Measurements from ENCODE around the gene GPR108. TPM values are rescaled to one million over a fixed set of nuclear protein-coding genes. Genes with fewer than 3 reads are reported as not detected.
A peak's percentile ranks its signal among the peaks of the same experiment; 100 is the strongest.

Gene GPR108
- total and polyA plus RNA-seq, 2 of the 13 experiments (the other 11 are each of a cell fraction or from before 2014, with no cell fraction given) = 36.4 to 63.0 TPM

DNA sequence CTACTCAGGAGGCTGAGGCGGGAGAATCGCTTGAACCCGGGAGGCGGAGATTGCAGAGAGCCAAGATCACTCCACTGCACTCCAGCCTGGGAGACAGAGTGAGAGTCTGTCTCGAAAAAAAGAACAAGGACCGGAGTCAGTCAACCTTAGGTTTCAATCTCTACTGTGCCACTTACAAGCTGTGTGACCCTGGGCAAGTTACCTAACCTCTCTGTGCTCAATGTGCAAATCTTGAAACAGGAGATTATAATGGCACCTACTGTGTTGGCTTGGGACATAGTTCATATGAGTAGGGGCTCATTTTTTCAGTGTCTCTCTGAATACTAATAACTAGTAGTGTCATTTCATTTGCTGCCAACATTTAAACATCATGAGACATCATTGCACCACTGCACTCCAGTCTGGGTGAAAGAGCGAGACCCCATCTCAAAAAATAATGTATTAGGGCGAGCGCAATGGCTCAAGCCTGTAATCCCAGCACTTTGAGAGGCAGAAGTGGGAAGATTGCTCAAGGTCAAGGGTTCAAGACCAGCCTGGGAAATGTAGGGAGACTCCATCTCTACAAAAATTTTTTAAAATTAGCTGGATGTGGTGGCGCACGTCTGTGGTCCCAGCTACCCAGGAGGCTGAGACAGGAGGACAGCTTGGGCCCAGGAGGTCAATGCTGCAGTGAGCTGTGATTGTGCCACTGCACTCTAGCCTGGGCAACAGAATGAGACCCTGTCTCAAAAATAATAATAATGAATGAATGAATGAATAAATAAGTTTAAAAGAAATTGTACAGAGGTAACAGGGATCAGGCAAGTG is 22.4 kb downstream of the GPR108 start (continued):
- TF ChIP-seq LCORL (IDR thresholded peaks at IDR 0.05) (no peak), LCORL (CRISPR knock-in tag; IDR thresholded peaks at IDR 0.05) (no peak), POLR2G (IDR thresholded peaks at IDR 0.05; ENCODE audit: low read depth, low read length) (peak; percentile 70), POLR2AphosphoS2 (IDR thresholded peaks at IDR 0.05; ENCODE audit: low read depth, low read length) (no peak; the same call in 1 of the 2 replicates), ZNF547 (CRISPR knock-in tag; IDR thresholded peaks at IDR 0.05) (no peak), ZNF34 (CRISPR knock-in tag; IDR thresholded peaks at IDR 0.05; ENCODE audit: borderline replicate concordance) (no peak), SSRP1 (CRISPR knock-in tag; IDR thresholded peaks at IDR 0.05) (peak; percentile 85; the same call in 1 of the 2 replicates), ZBTB3 (CRISPR knock-in tag; IDR thresholded peaks at IDR 0.05; ENCODE audit: borderline replicate concordance, low read depth) (no peak), RFXAP (CRISPR knock-in tag; IDR thresholded peaks at IDR 0.05; ENCODE audit: borderline replicate concordance) (no peak), TCF7 (IDR thresholded peaks at IDR 0.05; ENCODE audit: low read depth) (no peak), ZNF383 (CRISPR knock-in tag; IDR thresholded peaks at IDR 0.05; ENCODE audit: borderline replicate concordance) (no peak), ARNT2 (CRISPR knock-in tag; IDR thresholded peaks at IDR 0.05; ENCODE audit: low read depth) (peak; percentile 25; the same call in 1 of the 2 replicates), TOE1 (CRISPR knock-in tag; IDR thresholded peaks at IDR 0.05) (no peak), ZNF746 (CRISPR knock-in tag; IDR thresholded peaks at IDR 0.05) (0 out of 2 replicates have a peak, but pooled peaks have one; percentile 4), MED13 (CRISPR knock-in tag; IDR thresholded peaks at IDR 0.05) (no peak), PCBP2 (optimal IDR thresholded peaks at IDR 0.05; ENCODE audit: low read depth, low read length, poor library complexity, severe bottlenecking) (no peak)
- TF ChIP-seq, protein P1, sequence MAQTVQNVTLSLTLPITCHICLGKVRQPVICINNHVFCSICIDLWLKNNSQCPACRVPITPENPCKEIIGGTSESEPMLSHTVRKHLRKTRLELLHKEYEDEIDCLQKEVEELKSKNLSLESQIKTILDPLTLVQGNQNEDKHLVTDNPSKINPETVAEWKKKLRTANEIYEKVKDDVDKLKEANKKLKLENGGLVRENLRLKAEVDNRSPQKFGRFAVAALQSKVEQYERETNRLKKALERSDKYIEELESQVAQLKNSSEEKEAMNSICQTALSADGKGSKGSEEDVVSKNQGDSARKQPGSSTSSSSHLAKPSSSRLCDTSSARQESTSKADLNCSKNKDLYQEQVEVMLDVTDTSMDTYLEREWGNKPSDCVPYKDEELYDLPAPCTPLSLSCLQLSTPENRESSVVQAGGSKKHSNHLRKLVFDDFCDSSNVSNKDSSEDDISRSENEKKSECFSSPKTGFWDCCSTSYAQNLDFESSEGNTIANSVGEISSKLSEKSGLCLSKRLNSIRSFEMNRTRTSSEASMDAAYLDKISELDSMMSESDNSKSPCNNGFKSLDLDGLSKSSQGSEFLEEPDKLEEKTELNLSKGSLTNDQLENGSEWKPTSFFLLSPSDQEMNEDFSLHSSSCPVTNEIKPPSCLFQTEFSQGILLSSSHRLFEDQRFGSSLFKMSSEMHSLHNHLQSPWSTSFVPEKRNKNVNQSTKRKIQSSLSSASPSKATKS (CRISPR knock-in tag; IDR thresholded peaks at IDR 0.05) = no peak
- TF ChIP-seq, protein P2, sequence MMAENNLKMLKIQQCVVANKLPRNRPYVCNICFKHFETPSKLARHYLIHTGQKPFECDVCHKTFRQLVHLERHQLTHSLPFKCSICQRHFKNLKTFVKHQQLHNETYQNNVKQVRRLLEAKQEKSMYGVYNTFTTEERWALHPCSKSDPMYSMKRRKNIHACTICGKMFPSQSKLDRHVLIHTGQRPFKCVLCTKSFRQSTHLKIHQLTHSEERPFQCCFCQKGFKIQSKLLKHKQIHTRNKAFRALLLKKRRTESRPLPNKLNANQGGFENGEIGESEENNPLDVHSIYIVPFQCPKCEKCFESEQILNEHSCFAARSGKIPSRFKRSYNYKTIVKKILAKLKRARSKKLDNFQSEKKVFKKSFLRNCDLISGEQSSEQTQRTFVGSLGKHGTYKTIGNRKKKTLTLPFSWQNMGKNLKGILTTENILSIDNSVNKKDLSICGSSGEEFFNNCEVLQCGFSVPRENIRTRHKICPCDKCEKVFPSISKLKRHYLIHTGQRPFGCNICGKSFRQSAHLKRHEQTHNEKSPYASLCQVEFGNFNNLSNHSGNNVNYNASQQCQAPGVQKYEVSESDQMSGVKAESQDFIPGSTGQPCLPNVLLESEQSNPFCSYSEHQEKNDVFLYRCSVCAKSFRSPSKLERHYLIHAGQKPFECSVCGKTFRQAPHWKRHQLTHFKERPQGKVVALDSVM (CRISPR knock-in tag; IDR thresholded peaks at IDR 0.05) = peak; percentile 74
- TF ChIP-seq, protein P3, sequence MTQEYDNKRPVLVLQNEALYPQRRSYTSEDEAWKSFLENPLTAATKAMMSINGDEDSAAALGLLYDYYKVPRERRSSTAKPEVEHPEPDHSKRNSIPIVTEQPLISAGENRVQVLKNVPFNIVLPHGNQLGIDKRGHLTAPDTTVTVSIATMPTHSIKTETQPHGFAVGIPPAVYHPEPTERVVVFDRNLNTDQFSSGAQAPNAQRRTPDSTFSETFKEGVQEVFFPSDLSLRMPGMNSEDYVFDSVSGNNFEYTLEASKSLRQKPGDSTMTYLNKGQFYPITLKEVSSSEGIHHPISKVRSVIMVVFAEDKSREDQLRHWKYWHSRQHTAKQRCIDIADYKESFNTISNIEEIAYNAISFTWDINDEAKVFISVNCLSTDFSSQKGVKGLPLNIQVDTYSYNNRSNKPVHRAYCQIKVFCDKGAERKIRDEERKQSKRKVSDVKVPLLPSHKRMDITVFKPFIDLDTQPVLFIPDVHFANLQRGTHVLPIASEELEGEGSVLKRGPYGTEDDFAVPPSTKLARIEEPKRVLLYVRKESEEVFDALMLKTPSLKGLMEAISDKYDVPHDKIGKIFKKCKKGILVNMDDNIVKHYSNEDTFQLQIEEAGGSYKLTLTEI (CRISPR knock-in tag; conservative IDR thresholded peaks at IDR 0.05) = no peak
- TF ChIP-seq, protein P4, sequence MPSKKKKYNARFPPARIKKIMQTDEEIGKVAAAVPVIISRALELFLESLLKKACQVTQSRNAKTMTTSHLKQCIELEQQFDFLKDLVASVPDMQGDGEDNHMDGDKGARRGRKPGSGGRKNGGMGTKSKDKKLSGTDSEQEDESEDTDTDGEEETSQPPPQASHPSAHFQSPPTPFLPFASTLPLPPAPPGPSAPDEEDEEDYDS (CRISPR knock-in tag; IDR thresholded peaks at IDR 0.05) = no peak
- TF ChIP-seq, protein P5, sequence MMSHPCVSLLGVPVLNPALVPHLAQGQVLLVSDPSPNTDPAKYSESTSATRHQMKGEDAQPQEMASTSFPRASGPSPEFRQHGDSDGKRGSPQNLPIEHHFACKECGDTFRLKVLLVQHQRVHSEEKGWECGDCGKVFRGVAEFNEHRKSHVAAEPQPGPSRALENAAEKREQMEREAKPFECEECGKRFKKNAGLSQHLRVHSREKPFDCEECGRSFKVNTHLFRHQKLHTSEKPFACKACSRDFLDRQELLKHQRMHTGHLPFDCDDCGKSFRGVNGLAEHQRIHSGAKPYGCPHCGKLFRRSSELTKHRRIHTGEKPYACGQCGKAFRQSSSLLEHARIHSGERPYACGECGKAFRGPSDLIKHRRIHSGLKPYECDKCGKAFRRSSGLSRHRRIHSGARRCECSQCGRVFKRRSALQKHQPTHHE (CRISPR knock-in tag; IDR thresholded peaks at IDR 0.05; ENCODE audit: borderline replicate concordance) = 0 out of 2 replicates have a peak, but pooled peaks have one; percentile 5
- TF ChIP-seq, protein P6, sequence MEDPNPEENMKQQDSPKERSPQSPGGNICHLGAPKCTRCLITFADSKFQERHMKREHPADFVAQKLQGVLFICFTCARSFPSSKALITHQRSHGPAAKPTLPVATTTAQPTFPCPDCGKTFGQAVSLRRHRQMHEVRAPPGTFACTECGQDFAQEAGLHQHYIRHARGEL (CRISPR knock-in tag; IDR thresholded peaks at IDR 0.05) = no peak
